ENCODE data around the gene PGAP3. TPM values are rescaled to one million over a fixed set of nuclear protein-coding genes. Genes with fewer than 3 reads are reported as not detected.

PGAP3 gene
- total RNA-seq, 1 experiment from 2014 or later: 13.2 TPM

DNA sequence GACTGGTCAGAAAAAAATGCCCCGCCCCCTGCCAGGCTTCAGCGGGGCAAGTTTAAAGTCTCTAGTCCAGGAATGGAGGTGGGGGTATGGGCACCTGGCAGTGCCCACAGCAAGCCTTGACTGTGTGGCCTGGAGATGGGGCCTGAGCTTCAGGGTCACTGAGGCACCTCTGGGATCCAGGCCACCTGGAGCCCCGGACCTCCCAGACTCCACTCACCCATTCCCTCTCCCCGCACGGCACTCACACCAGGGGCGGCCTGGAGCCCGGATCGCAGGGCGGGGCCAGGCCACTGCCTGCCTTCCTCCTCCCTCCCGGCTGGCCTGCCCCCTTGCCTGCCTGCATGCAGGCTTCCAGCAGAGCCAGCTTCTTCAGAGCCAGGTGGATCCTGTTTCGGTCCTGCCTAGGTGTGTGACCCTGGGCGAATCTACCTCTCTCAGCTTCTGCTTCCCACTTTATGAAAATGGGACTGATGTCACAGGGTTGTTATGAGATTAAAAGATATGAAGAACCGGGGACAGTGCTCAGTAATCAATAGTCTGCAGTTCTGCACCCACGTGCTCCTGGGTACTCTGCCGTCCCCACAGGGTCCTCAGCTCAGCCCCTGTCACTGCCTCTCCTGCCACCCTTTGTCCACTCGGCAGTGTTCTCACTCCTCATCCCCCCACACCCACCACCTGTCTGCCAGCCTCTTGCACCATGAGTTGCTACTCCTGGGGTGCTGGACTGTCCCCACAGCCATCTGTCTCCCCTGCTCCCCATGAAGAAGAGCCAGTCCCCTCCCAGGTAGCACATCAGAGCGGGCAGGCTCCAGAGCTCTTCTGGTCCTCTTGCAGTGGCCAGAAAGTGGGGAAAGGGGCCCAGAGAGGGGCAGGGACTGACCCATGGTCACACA lies 23.9 kb downstream of the PGAP3 start:
- Mint-ChIP-seq H3K4me3 (ENCODE audit: unreplicated experiment) (no peak overlapping the region), H3K4me1 (ENCODE audit: insufficient read depth, unreplicated experiment) (peaks cover 16% of the 10 kb centered on the region), H3K9me3 (ENCODE audit: unreplicated experiment) (no peaks in the 10 kb centered on the region), H3K36me3 (ENCODE audit: insufficient read depth, unreplicated experiment) (peaks cover 6% of the 10 kb centered on the region), H3K27me3 (ENCODE audit: insufficient read depth, unreplicated experiment) (peaks cover 28% of the 10 kb centered on the region), H3K27ac (ENCODE audit: low read depth, unreplicated experiment) (no peak overlapping the region)
- BruUV-seq (replicated peaks): no TSS peak
- DNase-seq (ENCODE audit: unreplicated experiment): no peak
- CTCF ChIA-PET: interaction anchor here (0.7 to 1.3 kb wide), 4 partner anchors 8 to 80 kb away, joined by 3 read pairs; no protein-coding TSS in a partner anchor
- intact Hi-C loops (cut with micrococcal nuclease): no loop called here
- POLR2A ChIA-PET: interaction anchor here (0.6 kb wide), 1 partner anchor 73 kb away, joined by 4 read pairs; no protein-coding TSS in a partner anchor
- TF ChIP-seq, protein P1, sequence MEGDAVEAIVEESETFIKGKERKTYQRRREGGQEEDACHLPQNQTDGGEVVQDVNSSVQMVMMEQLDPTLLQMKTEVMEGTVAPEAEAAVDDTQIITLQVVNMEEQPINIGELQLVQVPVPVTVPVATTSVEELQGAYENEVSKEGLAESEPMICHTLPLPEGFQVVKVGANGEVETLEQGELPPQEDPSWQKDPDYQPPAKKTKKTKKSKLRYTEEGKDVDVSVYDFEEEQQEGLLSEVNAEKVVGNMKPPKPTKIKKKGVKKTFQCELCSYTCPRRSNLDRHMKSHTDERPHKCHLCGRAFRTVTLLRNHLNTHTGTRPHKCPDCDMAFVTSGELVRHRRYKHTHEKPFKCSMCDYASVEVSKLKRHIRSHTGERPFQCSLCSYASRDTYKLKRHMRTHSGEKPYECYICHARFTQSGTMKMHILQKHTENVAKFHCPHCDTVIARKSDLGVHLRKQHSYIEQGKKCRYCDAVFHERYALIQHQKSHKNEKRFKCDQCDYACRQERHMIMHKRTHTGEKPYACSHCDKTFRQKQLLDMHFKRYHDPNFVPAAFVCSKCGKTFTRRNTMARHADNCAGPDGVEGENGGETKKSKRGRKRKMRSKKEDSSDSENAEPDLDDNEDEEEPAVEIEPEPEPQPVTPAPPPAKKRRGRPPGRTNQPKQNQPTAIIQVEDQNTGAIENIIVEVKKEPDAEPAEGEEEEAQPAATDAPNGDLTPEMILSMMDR (IDR thresholded peaks at IDR 0.05; ENCODE audit: unreplicated experiment): no peak

DNA sequence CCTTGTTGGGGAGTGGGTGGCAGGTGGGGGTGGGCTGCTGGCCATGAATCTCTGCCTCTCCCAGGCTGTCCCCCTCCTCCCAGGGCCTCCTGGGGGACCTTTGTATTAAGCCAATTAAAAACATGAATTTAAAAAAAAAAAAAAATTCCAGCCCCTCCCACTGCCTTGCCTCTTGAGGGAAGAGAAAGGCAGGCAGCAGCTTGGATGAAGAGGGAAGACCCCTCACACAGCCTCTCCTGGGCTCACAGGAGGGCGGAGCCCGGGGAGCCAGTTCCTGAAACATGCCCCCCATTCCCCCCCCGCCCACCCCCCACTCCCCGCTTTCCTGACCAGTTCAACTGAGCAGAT lies 24.5 kb downstream of the PGAP3 start:
- H3K27ac Mint-ChIP-seq (ENCODE audit: low read depth, unreplicated experiment): no peak overlapping the region
- peaks cover 21% of the 10 kb centered on the region for H3K27me3 Mint-ChIP-seq (ENCODE audit: insufficient read depth, unreplicated experiment)
- H3K36me3 Mint-ChIP-seq (ENCODE audit: insufficient read depth, unreplicated experiment): peaks cover 6% of the 10 kb centered on the region
- H3K9me3 Mint-ChIP-seq (ENCODE audit: unreplicated experiment): no peaks in the 10 kb centered on the region
- no peak overlapping the region for H3K4me3 Mint-ChIP-seq (ENCODE audit: unreplicated experiment)
- intact Hi-C loops (cut with micrococcal nuclease): no loop called here
- TF ChIP-seq, protein P1 (IDR thresholded peaks at IDR 0.05; ENCODE audit: unreplicated experiment): no peak
- no TSS peak for BruUV-seq (replicated peaks)
- DNase-seq (ENCODE audit: unreplicated experiment): no peak
- ChIA-PET CTCF (interaction anchor here (0.7 to 1.3 kb wide), 4 partner anchors 9 to 80 kb away, joined by 3 read pairs; no protein-coding TSS in a partner anchor), POLR2A (no interaction called here)
- H3K4me1 Mint-ChIP-seq (ENCODE audit: insufficient read depth, unreplicated experiment): peaks cover 11% of the 10 kb centered on the region

DNA sequence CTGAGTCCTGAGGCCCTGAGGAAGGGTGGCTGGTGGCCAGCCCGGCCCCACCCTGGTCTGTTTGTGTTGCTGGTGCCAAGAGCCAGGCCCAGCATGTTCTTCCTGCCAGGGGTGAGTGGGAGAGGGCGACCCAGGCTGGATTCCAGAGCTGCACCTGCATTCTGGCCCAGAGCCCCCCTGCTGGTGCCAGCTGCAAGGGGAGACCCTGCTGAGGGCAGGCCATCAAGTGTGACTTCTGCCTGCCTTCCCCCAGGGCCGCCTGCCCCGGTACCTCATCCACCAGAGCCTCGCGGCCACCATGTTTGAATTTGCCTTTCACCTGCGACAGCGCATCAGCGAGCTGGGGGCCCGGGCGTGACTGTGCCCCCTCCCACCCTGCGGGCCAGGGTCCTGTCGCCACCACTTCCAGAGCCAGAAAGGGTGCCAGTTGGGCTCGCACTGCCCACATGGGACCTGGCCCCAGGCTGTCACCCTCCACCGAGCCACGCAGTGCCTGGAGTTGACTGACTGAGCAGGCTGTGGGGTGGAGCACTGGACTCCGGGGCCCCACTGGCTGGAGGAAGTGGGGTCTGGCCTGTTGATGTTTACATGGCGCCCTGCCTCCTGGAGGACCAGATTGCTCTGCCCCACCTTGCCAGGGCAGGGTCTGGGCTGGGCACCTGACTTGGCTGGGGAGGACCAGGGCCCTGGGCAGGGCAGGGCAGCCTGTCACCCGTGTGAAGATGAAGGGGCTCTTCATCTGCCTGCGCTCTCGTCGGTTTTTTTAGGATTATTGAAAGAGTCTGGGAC lies 25.1 kb downstream of the PGAP3 start:
- H3K27ac Mint-ChIP-seq (ENCODE audit: low read depth, unreplicated experiment): no peak overlapping the region
- BruUV-seq (replicated peaks): no TSS peak
- no peak overlapping the region for H3K4me3 Mint-ChIP-seq (ENCODE audit: unreplicated experiment)
- H3K4me1 Mint-ChIP-seq (ENCODE audit: insufficient read depth, unreplicated experiment): peaks cover 10% of the 10 kb centered on the region
- TF ChIP-seq, protein P1 (IDR thresholded peaks at IDR 0.05; ENCODE audit: unreplicated experiment): no peak
- intact Hi-C loops (cut with micrococcal nuclease): no loop called here
- no peaks in the 10 kb centered on the region for H3K9me3 Mint-ChIP-seq (ENCODE audit: unreplicated experiment)
- ChIA-PET POLR2A (no interaction called here), CTCF (interaction anchor here (0.7 kb wide), 1 partner anchor 79 kb away, joined by 3 read pairs; no protein-coding TSS in a partner anchor)
- no peak for DNase-seq (ENCODE audit: unreplicated experiment)
- H3K36me3 Mint-ChIP-seq (ENCODE audit: insufficient read depth, unreplicated experiment): peaks cover 6% of the 10 kb centered on the region
- H3K27me3 Mint-ChIP-seq (ENCODE audit: insufficient read depth, unreplicated experiment): peaks cover 18% of the 10 kb centered on the region
